Cardiac atrium fibroblast (primary cell): ENCODE results near the gene ARHGAP5. TPM values are rescaled to one million over a fixed set of nuclear protein-coding genes. Genes with fewer than 3 reads are reported as not detected.

Source experiments
- total RNA-seq: library from RNA; depleted of rRNA; stranded (reverse); fragments of >200 nt; gene quantifications from 2 replicates; pipeline ENCODE4 v1.2.3, GENCODE V29; 2015

The ARHGAP5 gene
- total RNA-seq = 26.9 and 36.1 TPM in 2 replicates

DNA sequence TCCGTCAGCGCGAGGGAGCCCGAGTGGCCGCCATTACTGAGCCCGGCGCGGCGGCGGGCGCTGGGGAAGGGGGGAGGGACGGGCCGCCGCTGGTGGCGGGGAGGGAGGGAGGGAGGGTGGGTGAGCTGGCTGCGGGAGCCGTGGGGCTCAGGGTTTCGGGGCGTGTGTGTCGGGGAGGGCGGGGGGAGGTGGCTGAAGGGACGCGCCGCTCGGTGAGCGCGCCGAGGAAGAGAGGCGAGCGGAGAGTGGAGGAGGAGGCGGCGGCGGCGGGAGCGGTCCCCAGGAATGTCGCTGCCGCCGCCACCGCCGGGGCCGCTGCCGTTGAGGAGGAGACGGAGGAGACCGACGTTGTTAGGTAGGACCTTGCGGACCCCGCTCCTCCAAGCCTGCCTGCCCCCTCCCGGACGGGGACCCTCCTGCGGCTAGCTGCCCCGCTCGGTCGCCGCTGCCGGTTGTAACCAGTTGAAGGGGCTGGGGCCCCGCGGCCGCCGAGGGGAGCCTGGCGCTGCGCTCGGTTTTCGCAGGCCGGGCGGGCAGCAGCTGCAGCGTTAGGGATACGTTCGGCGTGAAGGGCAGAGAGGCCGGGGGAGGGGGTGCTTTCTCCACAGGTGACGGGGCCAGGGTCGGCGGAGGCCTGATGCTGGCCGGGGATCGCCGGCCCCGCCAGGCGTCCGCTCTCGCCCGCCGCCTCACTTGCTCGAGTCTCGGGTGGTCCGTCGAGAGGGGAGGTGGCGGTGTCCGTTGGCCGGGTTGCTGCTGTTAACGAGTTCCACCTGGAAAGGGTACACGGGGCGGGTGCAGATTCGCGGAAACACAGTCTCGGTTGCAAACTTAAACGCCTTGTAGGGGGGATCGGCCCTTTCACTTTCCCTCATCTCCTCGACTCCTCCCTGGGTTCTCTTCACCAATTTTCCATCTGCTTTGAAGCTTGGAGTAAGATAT, at the start of gene ARHGAP5:
ARHGAP5 (plus strand) TSS at position 224 of the 942 bp plus-strand sequence. CDS start 13,366 bp downstream, outside the sequence.

DNA sequence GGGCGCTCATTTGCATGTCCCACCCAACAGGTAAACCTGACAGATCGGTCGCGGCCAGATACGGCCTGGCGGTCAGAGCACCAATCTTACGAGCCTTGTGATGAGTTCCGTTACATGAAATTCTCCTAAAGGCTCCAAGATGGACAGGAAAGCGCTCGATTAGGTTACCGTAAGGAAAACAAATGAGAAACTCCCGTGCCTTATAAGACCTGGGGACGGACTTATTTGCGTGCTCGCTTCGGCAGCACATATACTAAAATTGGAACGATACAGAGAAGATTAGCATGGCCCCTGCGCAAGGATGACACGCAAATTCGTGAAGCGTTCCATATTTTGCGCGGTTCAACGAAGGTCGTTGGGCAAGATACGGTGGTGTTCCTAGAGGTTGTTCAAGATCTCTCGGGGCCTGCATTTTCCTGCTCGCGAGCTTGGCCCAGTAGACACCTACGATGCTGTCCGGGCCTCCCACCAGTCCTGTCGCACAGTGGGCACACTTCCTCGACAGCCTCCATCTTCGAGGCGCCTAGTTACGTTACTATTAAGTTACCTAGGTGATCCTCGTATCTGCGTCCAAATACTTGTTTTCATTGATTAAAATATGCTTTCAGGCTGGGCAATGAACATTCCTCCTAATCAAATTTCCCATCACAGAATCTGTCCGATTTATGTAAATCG, 124.8 kb downstream of the ARHGAP5 start, which contains the start of gene RNU6-7:
RNU6-7 (plus strand) TSS at position 230 of the 675 bp plus-strand sequence.

GRCh38 chr14:32202998-32203882, 126.1 kb downstream of the ARHGAP5 start, which contains the start of gene RNU6-8:
RNU6-8 (minus strand) TSS chr14:32203269.

Other genes starting within 250 kb of the ARHGAP5 start
- gene RNU6-7, start 124.7 kb downstream of the ARHGAP5 start, total RNA-seq = not detected in 2 replicates
- not detected in 2 replicates for gene RNU6-8, start 126.0 kb downstream of the ARHGAP5 start, total RNA-seq